ENCODE results near the gene NFATC2.

DNA sequence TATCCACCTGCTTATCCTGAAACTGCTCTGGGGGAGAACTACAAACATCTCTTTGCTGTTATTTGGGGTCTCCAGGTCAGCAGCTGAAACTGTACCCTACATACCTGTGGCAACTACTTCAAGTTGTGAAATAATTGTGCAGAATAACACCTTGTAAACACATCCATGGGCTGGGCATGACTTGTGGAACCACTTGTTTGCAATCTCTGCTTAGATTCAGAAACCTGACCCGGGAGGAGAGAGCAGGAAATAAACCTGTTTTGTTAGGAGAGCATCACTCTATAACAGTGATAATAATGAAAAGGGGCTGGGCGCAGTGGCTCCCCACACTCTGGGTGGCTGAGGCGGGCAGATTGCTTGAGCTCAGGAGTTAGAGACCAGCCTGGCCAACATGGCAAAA, 183.1 kb downstream of the NFATC2 start:
- TF ChIP-seq ZC3H10 (CRISPR knock-in tag; IDR thresholded peaks at IDR 0.05), result no peak
- TF ChIP-seq ZNF565 (CRISPR knock-in tag; conservative IDR thresholded peaks at IDR 0.05; ENCODE audit: low read depth), result no peak
- no peak for TF ChIP-seq PPARA (CRISPR knock-in tag; IDR thresholded peaks at IDR 0.05; ENCODE audit: borderline replicate concordance)
- no peak for TF ChIP-seq ARNTL (CRISPR knock-in tag; IDR thresholded peaks at IDR 0.05; ENCODE audit: borderline replicate concordance, low read depth)
- TF ChIP-seq, protein P1, sequence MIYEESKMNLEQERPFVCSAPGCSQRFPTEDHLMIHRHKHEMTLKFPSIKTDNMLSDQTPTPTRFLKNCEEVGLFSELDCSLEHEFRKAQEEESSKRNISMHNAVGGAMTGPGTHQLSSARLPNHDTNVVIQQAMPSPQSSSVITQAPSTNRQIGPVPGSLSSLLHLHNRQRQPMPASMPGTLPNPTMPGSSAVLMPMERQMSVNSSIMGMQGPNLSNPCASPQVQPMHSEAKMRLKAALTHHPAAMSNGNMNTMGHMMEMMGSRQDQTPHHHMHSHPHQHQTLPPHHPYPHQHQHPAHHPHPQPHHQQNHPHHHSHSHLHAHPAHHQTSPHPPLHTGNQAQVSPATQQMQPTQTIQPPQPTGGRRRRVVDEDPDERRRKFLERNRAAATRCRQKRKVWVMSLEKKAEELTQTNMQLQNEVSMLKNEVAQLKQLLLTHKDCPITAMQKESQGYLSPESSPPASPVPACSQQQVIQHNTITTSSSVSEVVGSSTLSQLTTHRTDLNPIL (CRISPR knock-in tag; IDR thresholded peaks at IDR 0.05; ENCODE audit: low read depth), result no peak
- no peak for TF ChIP-seq ZFP3 (CRISPR knock-in tag; IDR thresholded peaks at IDR 0.05)
- TF ChIP-seq GLIS3 (CRISPR knock-in tag; IDR thresholded peaks at IDR 0.05), result no peak
- TF ChIP-seq, protein P2, sequence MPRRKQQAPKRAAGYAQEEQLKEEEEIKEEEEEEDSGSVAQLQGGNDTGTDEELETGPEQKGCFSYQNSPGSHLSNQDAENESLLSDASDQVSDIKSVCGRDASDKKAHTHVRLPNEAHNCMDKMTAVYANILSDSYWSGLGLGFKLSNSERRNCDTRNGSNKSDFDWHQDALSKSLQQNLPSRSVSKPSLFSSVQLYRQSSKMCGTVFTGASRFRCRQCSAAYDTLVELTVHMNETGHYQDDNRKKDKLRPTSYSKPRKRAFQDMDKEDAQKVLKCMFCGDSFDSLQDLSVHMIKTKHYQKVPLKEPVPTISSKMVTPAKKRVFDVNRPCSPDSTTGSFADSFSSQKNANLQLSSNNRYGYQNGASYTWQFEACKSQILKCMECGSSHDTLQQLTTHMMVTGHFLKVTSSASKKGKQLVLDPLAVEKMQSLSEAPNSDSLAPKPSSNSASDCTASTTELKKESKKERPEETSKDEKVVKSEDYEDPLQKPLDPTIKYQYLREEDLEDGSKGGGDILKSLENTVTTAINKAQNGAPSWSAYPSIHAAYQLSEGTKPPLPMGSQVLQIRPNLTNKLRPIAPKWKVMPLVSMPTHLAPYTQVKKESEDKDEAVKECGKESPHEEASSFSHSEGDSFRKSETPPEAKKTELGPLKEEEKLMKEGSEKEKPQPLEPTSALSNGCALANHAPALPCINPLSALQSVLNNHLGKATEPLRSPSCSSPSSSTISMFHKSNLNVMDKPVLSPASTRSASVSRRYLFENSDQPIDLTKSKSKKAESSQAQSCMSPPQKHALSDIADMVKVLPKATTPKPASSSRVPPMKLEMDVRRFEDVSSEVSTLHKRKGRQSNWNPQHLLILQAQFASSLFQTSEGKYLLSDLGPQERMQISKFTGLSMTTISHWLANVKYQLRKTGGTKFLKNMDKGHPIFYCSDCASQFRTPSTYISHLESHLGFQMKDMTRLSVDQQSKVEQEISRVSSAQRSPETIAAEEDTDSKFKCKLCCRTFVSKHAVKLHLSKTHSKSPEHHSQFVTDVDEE (CRISPR knock-in tag; IDR thresholded peaks at IDR 0.05), result no peak
